Measurements from ENCODE around the gene LEMD3. TPM values are rescaled to one million over a fixed set of nuclear protein-coding genes. Genes with fewer than 3 reads are reported as not detected.

Gene LEMD3
- total RNA-seq, 2 donors from 2014 or later = 18.4 to 27.4 TPM

- no peaks in the 10 kb centered on the region for H3K9me3 Mint-ChIP-seq
- ATAC-seq = no peak
- H3K36me3 Mint-ChIP-seq = peaks cover 0 to 3% of the 10 kb centered on the region in 2 donors
- H3K27ac Mint-ChIP-seq = no peak overlapping the region
- no peak for DNase-seq (ENCODE audit: low spot score in 2 of 2)
Observed at GRCh38 chr12:65237153-65237552, 67.8 kb downstream of the LEMD3 start.

DNA sequence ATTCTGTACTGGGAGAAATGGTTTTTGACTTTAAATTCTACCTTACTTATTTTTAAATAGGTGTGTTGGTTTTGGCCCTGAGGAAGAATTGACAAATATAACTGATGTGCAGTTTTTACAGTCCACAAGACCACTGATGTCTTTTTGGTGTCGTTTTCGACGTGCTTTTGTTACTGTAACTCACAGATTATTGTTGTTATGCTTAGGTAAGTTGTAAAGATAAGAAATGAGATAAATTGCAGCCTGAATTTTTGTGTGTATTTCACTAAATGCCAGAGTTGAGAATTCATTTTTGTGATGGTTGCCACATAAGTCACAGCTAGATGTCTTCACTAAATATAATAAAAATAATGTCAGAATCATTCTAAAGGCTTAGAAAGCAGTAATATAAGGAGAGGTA lies 69.2 kb downstream of the LEMD3 start:
- no peaks in the 10 kb centered on the region for H3K9me3 Mint-ChIP-seq
- ATAC-seq (no peak), DNase-seq (ENCODE audit: low spot score in 2 of 2) (no peak)
- no peak overlapping the region for H3K27ac Mint-ChIP-seq
- H3K36me3 Mint-ChIP-seq = peaks cover 0 to 13% of the 10 kb centered on the region in 2 donors

GRCh38 chr12:65248656-65249633 lies 79.6 kb downstream of the LEMD3 start:
- Mint-ChIP-seq H3K27ac (peak overlapping the region; percentile 63 to 97), H3K9me3 (peaks cover 0 to 7% of the 10 kb centered on the region in 2 donors), H3K36me3 (peaks cover 0 to 11% of the 10 kb centered on the region in 2 donors)
- DNase-seq (ENCODE audit: low spot score in 2 of 2) (peak in 1 of 2 donors; percentile 38), ATAC-seq (peak; percentile 83 to 85)

DNA sequence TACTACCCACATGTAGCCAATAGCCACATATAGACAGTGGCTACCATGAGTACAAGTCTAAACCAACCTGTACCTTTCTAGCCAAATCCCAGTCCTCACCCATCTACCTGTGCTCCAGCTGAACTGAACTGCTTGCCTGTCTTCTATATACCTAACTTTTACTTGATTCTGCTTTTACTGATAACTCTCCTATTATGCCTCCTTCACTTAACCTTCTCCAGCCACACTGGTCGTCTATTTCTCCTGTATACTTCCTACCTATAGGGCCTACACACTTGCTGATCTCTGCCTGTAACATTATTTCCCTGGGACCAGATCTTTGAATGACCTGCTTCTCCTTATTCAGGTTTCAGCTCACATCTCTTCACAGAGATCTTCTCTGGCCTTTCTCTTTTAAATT lies 83.1 kb downstream of the LEMD3 start:
- DNase-seq (ENCODE audit: low spot score in 2 of 2) (no peak), ATAC-seq (no peak)
- Mint-ChIP-seq H3K36me3 (peaks cover 0 to 11% of the 10 kb centered on the region in 2 donors), H3K9me3 (peaks cover 0 to 7% of the 10 kb centered on the region in 2 donors), H3K27ac (no peak overlapping the region)

- no peak for DNase-seq (ENCODE audit: low spot score in 2 of 2)
- Mint-ChIP-seq H3K27ac (no peak overlapping the region), H3K36me3 (no peaks in the 10 kb centered on the region), H3K9me3 (no peaks in the 10 kb centered on the region)
- no peak for ATAC-seq
Observed at GRCh38 chr12:65257986-65258385, 88.6 kb downstream of the LEMD3 start.

- Mint-ChIP-seq H3K27ac (no peak overlapping the region), H3K9me3 (no peaks in the 10 kb centered on the region), H3K36me3 (no peaks in the 10 kb centered on the region)
- ATAC-seq (no peak), DNase-seq (ENCODE audit: low spot score in 2 of 2) (no peak)
Observed at GRCh38 chr12:65259501-65259900, 90.1 kb downstream of the LEMD3 start.

GRCh38 chr12:65263777-65264176 lies 94.4 kb downstream of the LEMD3 start:
- ATAC-seq (no peak), DNase-seq (ENCODE audit: low spot score in 2 of 2) (no peak)
- Mint-ChIP-seq H3K36me3 (no peaks in the 10 kb centered on the region), H3K27ac (no peak overlapping the region), H3K9me3 (no peaks in the 10 kb centered on the region)

GRCh38 chr12:65266408-65266807 lies 97.0 kb downstream of the LEMD3 start:
- no peak for DNase-seq (ENCODE audit: low spot score in 2 of 2)
- Mint-ChIP-seq H3K27ac (no peak overlapping the region), H3K36me3 (no peaks in the 10 kb centered on the region), H3K9me3 (no peaks in the 10 kb centered on the region)
- no peak for ATAC-seq

- ATAC-seq = no peak
- no peaks in the 10 kb centered on the region for H3K9me3 Mint-ChIP-seq
- no peak for DNase-seq (ENCODE audit: low spot score in 2 of 2)
- H3K27ac Mint-ChIP-seq = no peak overlapping the region
- H3K36me3 Mint-ChIP-seq = no peaks in the 10 kb centered on the region
Observed at GRCh38 chr12:65269603-65270002, 100.2 kb downstream of the LEMD3 start.

DNA sequence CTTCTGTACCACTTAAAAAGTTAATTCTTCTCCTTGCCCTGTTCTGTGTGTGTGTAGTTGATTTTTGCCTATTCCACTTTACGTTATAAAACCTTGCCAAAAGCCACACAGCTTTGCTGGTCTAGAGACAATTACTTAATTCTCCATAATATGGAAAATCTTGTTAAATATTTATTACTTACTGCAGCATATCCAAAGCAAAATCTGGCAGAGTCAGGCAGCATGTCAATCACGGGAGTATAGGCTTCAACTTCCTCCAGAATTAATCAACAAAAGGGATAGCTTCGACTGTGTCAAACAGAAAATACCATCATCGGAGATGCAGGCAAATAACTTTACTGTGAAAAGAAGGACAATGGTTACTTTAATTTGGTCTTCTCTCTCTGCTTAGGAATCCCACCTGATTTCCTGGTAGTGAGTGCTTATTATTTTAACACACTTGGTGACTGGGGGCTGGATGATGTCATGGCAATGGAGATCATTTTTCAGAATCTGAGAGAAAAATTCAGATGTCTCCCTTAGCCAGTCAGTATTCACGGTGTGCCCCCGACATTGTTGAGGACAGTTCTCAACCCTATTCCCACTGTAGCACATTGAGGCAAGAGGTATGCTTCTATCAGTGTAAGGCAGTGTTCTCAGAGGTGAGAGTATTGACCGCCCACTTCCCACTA lies 105.4 kb downstream of the LEMD3 start:
- ATAC-seq (no peak), DNase-seq (ENCODE audit: low spot score in 2 of 2) (no peak)
- H3K9me3 Mint-ChIP-seq = no peaks in the 10 kb centered on the region
- H3K27ac Mint-ChIP-seq = no peak overlapping the region
- H3K36me3 Mint-ChIP-seq = no peaks in the 10 kb centered on the region

- no peaks in the 10 kb centered on the region for H3K9me3 Mint-ChIP-seq
- no peak for DNase-seq (ENCODE audit: low spot score in 2 of 2)
- no peak for ATAC-seq
- H3K36me3 Mint-ChIP-seq = no peaks in the 10 kb centered on the region
- H3K27ac Mint-ChIP-seq = no peak overlapping the region
Observed at GRCh38 chr12:65275627-65276026, 106.2 kb downstream of the LEMD3 start.

DNA sequence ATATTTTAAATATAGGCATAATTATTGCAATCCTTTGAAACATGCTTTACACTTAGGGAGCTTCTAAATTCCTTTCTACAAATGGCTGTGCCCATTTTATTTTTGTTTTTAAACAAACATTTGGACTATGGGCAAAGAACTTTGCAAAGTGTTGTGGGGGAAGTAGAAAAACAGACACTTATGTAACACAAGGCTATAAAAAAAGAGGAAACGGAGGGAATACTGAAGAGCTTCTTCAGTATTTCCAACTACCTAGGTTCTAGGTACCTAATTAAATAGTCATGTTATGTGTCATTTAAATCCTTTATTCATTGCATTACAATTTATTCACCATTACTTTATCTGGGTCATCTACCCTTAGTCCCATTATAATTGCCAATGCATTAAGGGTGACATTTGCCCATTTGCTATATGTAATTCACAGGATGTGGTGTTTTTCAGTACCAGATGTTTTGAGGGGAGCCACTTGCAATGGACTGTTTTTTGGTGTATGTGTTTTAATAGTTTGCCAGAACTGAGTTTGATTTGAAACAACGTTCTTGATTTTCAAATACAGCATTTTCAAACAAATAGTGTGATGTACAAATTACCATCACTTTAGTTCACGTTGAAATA lies 107.6 kb downstream of the LEMD3 start:
- Mint-ChIP-seq H3K9me3 (no peaks in the 10 kb centered on the region), H3K36me3 (no peaks in the 10 kb centered on the region), H3K27ac (no peak overlapping the region)
- no peak for DNase-seq (ENCODE audit: low spot score in 2 of 2)
- ATAC-seq = no peak

DNA sequence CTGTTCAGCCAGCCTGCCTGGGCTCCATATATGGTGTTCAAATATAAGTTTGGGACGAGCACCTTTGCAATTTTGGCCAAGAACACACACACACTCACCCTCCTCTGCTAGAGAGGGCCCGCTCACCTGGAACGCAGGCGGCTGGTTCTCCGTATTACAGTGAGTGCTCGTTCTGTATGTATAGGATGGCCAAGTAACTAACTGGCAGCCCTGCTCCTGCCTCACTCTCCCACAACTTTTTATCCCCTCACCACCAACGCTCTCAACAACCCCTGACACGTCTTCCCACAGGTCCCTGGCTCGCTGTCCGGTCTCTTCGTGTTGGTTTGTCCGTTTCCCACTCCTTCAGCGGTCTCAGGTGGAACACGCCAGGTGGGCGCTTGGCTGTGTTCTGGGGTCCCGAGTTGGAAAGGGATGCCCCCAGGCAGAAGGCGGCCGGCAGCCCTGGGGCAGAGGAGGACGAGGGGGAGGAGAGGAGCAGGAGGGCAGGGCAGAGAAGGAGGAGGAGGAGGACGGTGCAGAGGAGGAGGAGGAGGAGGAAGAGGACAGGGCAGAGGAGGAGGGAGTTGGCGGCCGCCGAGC lies 108.7 kb downstream of the LEMD3 start:
- no peak overlapping the region for H3K27ac Mint-ChIP-seq
- ATAC-seq (peak in 1 of 2 donors; percentile 7), DNase-seq (ENCODE audit: low spot score in 2 of 2) (peak in 1 of 2 donors; percentile 3)
- no peaks in the 10 kb centered on the region for H3K36me3 Mint-ChIP-seq
- H3K9me3 Mint-ChIP-seq = no peaks in the 10 kb centered on the region

GRCh38 chr12:65278576-65279368 lies 109.4 kb downstream of the LEMD3 start, which contains the start of gene MSRB3:
MSRB3 (plus strand) TSS chr12:65278683; CDS start chr12:65308580, 29,897 bp downstream.
- peak; percentile 13 to 55 for DNase-seq (ENCODE audit: low spot score in 2 of 2)
- Mint-ChIP-seq H3K9me3 (no peaks in the 10 kb centered on the region), H3K27ac (no peak within 1 kb of the TSS), H3K36me3 (no peaks in the 10 kb centered on the region)
- ATAC-seq = peak; percentile 48 to 74

DNA sequence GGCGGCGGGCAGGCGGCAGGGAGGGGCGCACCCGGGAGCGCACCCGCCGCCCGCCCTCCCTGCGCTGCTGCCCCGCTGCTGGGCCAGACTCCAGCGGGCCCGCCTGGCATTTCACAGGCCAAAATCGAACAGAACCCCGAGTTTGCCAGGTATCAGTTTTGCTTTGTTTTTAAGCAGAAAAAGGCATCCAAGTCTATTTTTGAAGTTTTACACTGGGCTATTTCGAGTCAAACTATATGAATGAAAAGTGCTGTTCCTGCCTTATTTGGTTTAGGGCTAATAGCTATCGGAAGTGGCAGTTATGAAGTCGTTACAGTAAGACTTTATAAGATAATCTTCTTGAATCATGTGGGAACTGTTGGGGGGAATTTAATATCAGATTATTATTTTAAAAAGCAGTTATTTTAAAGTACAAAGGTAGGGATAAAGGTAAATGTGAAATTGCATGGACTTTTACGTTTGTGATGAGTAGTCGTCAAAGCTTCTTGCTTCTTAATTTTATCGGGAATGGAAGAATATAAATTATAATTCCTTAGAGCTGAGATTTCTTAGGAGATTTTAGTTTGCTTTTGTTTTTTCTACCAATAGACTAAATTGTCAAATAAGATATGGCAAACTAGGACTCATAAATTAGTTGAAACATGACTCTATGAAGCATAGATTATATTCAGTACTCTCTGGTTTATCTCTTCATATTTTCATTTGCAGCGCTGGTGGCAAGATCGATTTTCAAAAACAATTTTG lies 110.2 kb downstream of the LEMD3 start:
- Mint-ChIP-seq H3K9me3 (no peaks in the 10 kb centered on the region), H3K36me3 (no peaks in the 10 kb centered on the region), H3K27ac (no peak overlapping the region)
- DNase-seq (ENCODE audit: low spot score in 2 of 2) (no peak), ATAC-seq (no peak)
